Chondrocyte (in vitro differentiated cells): ENCODE measurements around the gene CCDC57. TPM values are rescaled to one million over a fixed set of nuclear protein-coding genes. Genes with fewer than 3 reads are reported as not detected.

ENCODE experiments used
- DNase-seq: peaks from one replicate; pipeline ENCODE4 v3.0.0; 2021; ENCODE audit warnings: mixed read lengths, low spot score
- H3K27ac Mint-ChIP-seq: one replicate; pipeline ENCODE4 v1.8.0; 2021; ENCODE audit warnings: mild to moderate bottlenecking, moderate library complexity, mixed read lengths; ENCODE audit not compliant: unreplicated experiment
- H3K27me3 Mint-ChIP-seq: 2 replicates; pipeline ENCODE4 v1.8.0; 2021; ENCODE audit warnings: low read depth, mixed read lengths
- H3K36me3 Mint-ChIP-seq: 2 replicates; pipeline ENCODE4 v1.8.0; 2021; ENCODE audit warnings: low read depth, mixed read lengths
- H3K4me1 Mint-ChIP-seq: 2 replicates; pipeline ENCODE4 v1.8.0; 2021; ENCODE audit warnings: low read depth, mild to moderate bottlenecking, mixed read lengths
- H3K4me3 Mint-ChIP-seq: one replicate; pipeline ENCODE4 v1.8.0; 2021; ENCODE audit warnings: mild to moderate bottlenecking, moderate library complexity, mixed read lengths; ENCODE audit not compliant: unreplicated experiment
- H3K9me3 Mint-ChIP-seq: 2 replicates; pipeline ENCODE4 v1.8.0; 2021; ENCODE audit warnings: low read depth, mixed read lengths
- CTCF ChIP-seq: fragments of 200-600 bp; sonication (generic); IDR thresholded peaks from 2 replicates; pipeline ENCODE4 v1.5.0; 2021; ENCODE audit warnings: antibody characterized with exemption, mild to moderate bottlenecking, moderate library complexity
- total RNA-seq: library from RNA; stranded (reverse); gene quantifications from 3 replicates; pipeline ENCODE4 v1.2.1, GENCODE V29; 2021

The CCDC57 gene
- total RNA-seq, 1 donor from 2014 or later = 23.5 TPM

- Mint-ChIP-seq H3K4me1 (peaks cover 36% of the 10 kb centered on the region), H3K27me3 (no peaks in the 10 kb centered on the region), H3K36me3 (no peaks in the 10 kb centered on the region), H3K9me3 (no peaks in the 10 kb centered on the region), H3K4me3 (no peak overlapping the region), H3K27ac (peak overlapping the region; percentile 93)
- peak; percentile 93 for DNase-seq
- no peak for TF ChIP-seq CTCF
Observed at GRCh38 chr17:82217530-82218204, 5.0 kb upstream of the CCDC57 start.

- Mint-ChIP-seq H3K36me3 (no peaks in the 10 kb centered on the region), H3K4me1 (peaks cover 37% of the 10 kb centered on the region), H3K27me3 (no peaks in the 10 kb centered on the region), H3K4me3 (peak overlapping the region; percentile 12), H3K27ac (peak overlapping the region; percentile 93), H3K9me3 (no peaks in the 10 kb centered on the region)
- TF ChIP-seq CTCF = no peak
- peak; percentile 88 for DNase-seq
Observed at GRCh38 chr17:82217120-82217529, 4.5 kb upstream of the CCDC57 start.

- H3K27me3 Mint-ChIP-seq = no peaks in the 10 kb centered on the region
- no peaks in the 10 kb centered on the region for H3K9me3 Mint-ChIP-seq
- H3K36me3 Mint-ChIP-seq = no peaks in the 10 kb centered on the region
- H3K27ac Mint-ChIP-seq = peak overlapping the region; percentile 93
- H3K4me1 Mint-ChIP-seq = peaks cover 43% of the 10 kb centered on the region
- H3K4me3 Mint-ChIP-seq = peak overlapping the region; percentile 12
- no peak for TF ChIP-seq CTCF
- DNase-seq = peak; percentile 90
Observed at GRCh38 chr17:82216301-82217119, 3.9 kb upstream of the CCDC57 start.

GRCh38 chr17:82215972-82216300, 3.3 kb upstream of the CCDC57 start:
- Mint-ChIP-seq H3K27me3 (no peaks in the 10 kb centered on the region), H3K36me3 (no peaks in the 10 kb centered on the region), H3K4me1 (peaks cover 44% of the 10 kb centered on the region), H3K27ac (peak overlapping the region; percentile 93), H3K9me3 (no peaks in the 10 kb centered on the region), H3K4me3 (no peak overlapping the region)
- DNase-seq = no peak
- no peak for TF ChIP-seq CTCF

- DNase-seq = peak; percentile 75
- Mint-ChIP-seq H3K4me3 (no peak overlapping the region), H3K9me3 (no peaks in the 10 kb centered on the region), H3K27me3 (no peaks in the 10 kb centered on the region), H3K36me3 (no peaks in the 10 kb centered on the region), H3K27ac (peak overlapping the region; percentile 29), H3K4me1 (peaks cover 44% of the 10 kb centered on the region)
- TF ChIP-seq CTCF = no peak
Observed at GRCh38 chr17:82215095-82215971, 2.7 kb upstream of the CCDC57 start.
